ENCODE results near the gene SLC22A5.

Gene SLC22A5

GRCh38 chr5:132365213-132365612, 4.3 kb upstream of the SLC22A5 start:
- in situ Hi-C loops (cut with MboI; ENCODE audit: low sequenced_read_pairs) = no loop called here

DNA sequence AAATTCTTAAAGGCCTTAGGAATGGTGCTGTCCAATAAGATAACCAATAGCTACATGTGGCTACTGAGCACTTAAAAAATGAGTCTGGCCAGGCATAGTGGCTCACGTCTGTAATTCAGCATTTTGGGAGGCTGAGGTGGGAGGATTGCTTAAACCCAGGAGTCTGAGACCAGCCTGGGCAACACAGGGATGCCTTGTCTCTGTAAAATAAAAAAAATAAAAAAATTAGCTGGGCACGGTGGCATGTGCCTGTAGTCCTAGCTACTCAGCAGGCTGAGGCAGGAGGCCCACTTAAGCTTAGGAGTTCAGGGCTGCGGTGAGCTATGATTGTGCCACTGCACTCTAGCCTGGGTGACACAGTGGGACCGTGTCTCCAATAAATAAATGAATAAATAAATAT, 1.3 kb upstream of the SLC22A5 start:
- in situ Hi-C loops (cut with MboI; ENCODE audit: low sequenced_read_pairs) = no loop called here

DNA sequence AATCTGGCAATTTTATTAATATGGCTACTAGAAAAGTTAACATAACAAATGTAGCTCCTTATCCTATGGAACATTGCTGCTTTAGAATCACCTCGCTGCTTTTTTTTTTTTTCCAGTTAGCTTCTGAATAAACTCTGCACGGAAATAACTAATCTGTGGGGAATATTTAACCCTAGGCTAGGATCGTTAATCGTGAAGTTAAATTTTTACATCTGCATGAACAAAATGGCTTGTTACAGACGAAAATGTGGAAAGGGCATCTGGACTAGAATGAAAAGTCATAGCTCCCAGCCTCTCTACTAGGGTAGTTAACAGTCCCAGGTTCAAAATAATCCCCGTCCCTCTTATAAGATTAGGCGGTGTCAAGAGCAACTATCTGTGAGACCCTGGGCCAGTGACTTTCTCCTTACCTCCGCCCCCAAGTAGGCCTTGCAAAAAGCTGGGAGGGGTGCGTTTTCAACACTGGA, 470 bp upstream of the SLC22A5 start:
- in situ Hi-C loops (cut with MboI; ENCODE audit: low sequenced_read_pairs) = no loop called here

DNA sequence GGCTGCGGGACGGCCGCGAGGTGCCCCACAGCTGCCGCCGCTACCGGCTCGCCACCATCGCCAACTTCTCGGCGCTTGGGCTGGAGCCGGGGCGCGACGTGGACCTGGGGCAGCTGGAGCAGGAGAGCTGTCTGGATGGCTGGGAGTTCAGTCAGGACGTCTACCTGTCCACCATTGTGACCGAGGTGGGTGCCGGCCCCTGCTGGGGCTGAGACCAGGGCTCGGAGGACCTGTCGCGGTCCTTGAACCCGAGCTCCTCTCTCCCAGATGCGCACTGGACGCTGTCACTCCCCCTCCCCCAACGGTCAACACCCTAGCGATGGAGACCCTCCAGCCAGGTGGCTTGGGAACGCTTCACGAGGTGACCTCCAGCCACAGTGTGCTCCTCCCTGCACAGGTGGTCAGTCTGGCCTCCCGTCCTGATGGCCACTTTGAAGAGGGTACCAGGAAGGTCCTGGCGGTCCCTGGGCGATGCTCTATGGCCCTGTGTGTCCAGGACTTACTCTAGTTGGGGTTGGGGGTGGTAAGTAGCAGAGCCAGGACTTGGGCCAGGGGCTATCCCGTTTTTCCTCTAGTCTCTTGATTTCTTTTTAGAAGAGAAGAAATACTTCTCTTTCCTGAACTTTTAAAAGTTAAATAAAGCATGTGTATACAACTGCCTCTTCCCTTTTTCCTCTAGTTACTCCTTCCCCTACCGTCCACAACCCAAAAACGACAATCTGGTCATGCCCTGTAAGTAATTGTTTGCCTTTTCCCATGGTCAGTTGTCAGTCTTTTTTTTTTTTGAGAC, 866 bp downstream of the SLC22A5 start:
- in situ Hi-C loops (cut with MboI; ENCODE audit: low sequenced_read_pairs) = no loop called here

DNA sequence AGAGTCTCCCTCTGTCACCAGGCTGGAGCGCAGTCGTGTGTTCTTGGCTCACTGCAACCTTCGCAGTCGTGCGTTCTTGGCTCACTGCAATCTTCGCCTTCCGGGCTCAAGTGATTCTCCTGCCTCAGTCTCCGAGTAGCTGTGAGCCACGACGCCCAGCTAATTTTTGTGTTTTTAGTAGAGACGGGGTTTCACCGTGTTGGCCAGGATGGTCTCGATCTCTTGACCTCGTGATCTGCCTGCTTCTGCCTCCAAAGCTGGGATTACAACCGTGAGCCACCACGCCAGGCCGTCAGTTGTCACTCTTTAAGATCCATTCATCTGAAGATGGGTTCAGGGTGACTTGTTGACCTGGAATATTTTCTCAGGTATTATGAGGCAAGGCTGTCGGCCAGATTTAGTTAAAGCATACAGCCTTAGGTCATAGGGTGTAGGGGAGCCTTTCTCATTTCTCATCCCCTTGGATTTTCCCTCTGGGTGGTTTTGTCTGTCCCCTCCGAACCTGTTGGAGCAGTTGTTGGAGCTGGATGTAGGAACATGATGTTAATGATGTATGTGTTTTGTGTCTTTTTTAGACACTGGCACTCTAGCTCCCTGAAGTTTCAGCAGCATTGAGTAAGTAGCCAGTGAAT, 1.6 kb downstream of the SLC22A5 start:
- in situ Hi-C loops (cut with MboI; ENCODE audit: low sequenced_read_pairs) = no loop called here

DNA sequence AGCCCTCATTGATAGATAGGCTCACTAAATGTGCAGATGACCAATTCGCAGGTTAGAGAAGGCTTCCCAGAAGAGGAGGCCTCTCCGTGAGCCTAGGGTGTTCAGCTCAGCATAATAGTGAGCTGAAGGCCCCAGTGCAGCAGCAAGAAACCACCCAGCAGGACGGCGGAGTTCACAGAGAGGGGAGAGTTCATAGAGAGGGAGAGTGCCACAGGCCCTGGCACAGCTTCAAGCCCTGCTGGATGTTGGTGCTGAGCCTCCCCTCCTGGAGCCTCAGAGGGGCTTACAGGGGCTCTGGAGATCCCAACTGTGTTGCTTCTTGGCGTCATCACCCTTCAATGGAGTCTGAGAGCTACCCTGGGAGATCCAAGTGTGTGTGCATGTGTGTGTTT, 2.1 kb downstream of the SLC22A5 start:
- in situ Hi-C loops (cut with MboI; ENCODE audit: low sequenced_read_pairs) = no loop called here

GRCh38 chr5:132372127-132372526, 2.6 kb downstream of the SLC22A5 start:
- in situ Hi-C loops (cut with MboI; ENCODE audit: low sequenced_read_pairs) = no loop called here

DNA sequence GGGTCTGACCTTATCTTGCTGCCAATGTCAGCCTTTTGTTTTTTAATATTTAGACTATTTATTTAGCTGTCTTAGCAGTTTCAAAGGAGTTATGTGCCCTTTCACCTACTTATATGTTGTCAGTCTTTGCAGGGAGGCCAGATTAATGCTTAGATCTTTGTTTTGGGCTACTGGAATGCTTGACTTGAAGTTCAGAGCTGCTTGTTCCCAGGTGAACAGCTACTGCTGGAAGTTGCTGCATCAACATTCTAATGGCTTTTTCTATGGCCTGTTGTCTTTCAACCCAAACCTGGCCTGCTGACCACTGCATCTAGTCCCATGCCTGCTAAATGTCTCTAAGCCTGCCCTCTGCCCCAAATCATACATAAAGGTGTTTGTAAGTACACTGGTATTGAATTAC, 3.0 kb downstream of the SLC22A5 start:
- in situ Hi-C loops (cut with MboI; ENCODE audit: low sequenced_read_pairs) = no loop called here

GRCh38 chr5:132375957-132376356, 6.4 kb downstream of the SLC22A5 start:
- in situ Hi-C loops (cut with MboI; ENCODE audit: low sequenced_read_pairs) = no loop called here

DNA sequence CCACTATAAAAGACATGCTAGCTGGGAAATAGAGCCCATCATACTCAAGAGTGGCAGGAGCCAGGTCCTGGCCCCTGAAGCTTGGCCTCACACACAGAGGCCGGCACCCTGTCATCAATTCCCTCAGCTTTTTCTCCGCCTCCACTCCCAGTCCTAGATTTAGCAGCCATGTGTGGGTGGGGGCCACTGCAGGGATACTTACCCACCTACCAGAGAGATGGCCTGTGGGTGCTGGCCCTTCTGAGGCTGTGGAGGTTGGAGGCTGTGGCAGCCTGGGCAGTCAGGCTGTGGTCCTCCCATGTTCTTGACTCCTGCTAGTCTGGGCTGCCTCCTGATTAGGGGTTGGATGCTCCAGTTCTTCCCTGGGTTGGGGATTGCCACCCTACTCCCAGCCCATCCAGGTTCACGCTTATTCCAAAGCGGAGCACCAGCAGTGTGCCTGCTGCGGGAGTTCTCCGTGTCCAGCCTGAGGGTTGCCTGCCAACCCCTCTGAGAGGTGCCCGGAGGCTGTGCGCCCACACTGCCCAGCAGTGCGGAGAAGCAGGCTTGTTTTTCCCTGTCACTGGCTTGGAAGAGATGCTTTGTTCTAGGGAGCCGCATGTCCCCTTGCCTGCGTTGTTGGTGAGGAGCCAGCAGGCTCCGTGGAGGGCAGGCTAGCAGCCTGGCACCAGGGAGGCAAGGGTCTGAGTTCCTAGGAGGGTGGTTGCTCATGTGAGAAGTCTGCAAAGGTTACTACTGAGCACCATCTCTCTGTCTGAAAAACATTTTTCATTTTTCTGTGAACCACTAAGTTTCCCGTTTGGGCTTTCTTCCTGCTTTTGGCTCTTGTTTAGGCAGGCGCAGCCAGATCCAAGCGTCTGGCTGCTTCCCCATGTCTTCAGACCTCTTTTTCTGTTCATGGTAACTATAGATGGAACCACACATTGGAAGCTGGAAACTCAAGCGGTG, 7.5 kb downstream of the SLC22A5 start:
- in situ Hi-C loops (cut with MboI; ENCODE audit: low sequenced_read_pairs) = no loop called here

GRCh38 chr5:132377738-132378137, 8.2 kb downstream of the SLC22A5 start:
- in situ Hi-C loops (cut with MboI; ENCODE audit: low sequenced_read_pairs) = no loop called here

GRCh38 chr5:132378580-132378979, 9.1 kb downstream of the SLC22A5 start:
- in situ Hi-C loops (cut with MboI; ENCODE audit: low sequenced_read_pairs) = no loop called here

GRCh38 chr5:132380047-132380446, 10.5 kb downstream of the SLC22A5 start:
- in situ Hi-C loops (cut with MboI; ENCODE audit: low sequenced_read_pairs) = no loop called here

DNA sequence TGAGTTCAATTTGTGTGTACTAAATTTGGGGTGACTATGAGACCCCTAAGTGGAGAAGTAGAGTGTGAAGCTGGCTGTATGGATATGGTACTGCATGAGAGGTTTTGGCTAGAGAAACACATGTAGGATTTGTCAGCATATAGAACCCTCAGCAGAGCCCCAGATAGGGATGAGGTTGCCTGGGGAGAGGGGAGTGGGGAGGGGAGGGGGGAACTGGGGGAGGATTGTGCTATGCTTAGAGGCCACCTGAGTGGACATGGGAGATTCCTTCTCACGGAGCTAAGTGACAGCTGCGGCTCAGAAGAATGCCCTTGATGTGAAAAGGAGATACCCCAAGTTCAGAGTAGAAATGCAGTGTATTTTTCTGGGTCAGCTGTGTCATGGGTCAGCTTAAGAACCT, 11.2 kb downstream of the SLC22A5 start:
- in situ Hi-C loops (cut with MboI; ENCODE audit: low sequenced_read_pairs) = no loop called here

DNA sequence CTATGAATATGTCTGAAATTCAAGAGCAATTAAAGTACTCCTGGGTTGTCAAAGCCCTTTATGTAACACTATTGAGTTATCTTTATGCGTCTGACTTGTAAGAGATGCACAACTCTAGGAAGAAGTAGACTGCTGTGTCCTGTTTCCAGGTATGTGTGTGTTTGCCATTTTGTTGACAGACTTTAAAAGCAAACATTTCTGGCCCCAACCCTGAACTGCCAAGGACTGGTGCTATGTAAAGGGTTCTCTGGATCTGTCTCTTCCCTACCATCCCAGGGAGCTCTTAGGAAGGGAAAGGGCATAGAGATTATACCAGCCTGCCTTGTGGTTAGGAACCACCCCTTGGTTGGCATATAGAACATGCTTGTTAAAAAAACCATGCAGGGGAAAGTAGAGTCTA, 12.1 kb downstream of the SLC22A5 start:
- in situ Hi-C loops (cut with MboI; ENCODE audit: low sequenced_read_pairs) = no loop called here

DNA sequence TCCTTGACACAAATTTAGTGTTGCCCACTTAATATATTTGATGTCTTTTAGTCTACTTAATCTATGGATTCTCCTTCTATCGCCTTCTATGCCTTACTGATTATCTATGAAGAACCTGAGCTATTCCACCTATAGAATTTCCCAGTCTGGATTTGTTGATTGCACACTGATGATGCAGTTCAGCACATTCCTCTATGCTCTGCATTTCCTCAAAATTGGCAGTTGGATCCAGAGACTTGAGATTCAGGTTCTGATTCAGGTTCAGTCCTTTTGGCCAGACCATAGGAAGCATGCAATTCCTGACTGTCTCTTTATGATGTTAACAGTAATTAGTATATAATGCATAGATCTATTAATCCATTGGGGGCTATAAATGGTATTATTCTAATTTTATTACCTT, 13.8 kb downstream of the SLC22A5 start:
- in situ Hi-C loops (cut with MboI; ENCODE audit: low sequenced_read_pairs) = no loop called here

GRCh38 chr5:132383984-132384383, 14.5 kb downstream of the SLC22A5 start:
- in situ Hi-C loops (cut with MboI; ENCODE audit: low sequenced_read_pairs) = no loop called here

GRCh38 chr5:132384506-132385050, 15.1 kb downstream of the SLC22A5 start:
- in situ Hi-C loops (cut with MboI; ENCODE audit: low sequenced_read_pairs) = no loop called here

DNA sequence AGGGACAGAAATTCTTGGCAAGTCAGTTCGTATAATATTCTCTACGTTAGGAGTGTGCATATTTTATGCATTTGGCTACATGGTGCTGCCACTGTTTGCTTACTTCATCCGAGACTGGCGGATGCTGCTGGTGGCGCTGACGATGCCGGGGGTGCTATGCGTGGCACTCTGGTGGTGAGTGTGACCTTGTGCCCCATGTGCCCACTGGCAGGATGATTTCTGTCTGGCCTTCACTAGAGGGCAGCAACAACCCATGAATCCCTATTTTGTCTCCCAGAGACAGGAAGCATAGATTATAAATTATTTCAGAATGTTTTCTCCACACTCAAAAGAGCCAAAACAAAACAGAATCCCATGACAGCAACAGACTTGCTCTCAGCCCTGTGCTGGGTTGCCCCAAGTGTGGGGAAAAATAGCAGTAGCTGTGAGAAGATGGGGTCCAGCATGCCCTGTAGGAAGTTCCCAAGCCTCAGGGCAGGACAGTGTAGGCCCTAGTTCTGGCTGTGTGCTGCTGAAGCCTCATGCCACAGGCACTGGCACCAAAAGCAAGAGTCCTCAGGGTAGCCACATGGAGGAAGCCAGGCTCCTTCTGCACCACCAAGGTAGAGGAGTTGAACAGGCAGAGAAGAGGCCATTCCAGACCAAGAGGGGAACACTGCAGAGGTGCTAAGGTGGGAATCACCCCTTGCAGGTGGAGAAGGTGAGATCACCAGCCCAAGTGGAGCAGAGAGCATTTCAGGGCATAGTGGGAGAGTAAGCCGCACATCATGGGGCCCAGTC, 16.0 kb downstream of the SLC22A5 start:
- in situ Hi-C loops (cut with MboI; ENCODE audit: low sequenced_read_pairs) = no loop called here

GRCh38 chr5:132386644-132387286, 17.3 kb downstream of the SLC22A5 start:
- in situ Hi-C loops (cut with MboI; ENCODE audit: low sequenced_read_pairs) = no loop called here

Measured in hTERT RPE-1 (cell line).